Neural crest cell (in vitro differentiated cells): ENCODE results near the gene NDUFA8. TPM values are rescaled to one million over a fixed set of nuclear protein-coding genes. Genes with fewer than 3 reads are reported as not detected.

Source experiments
- DNase-seq: peaks from one replicate; pipeline ENCODE4 v3.0.0; 2021; ENCODE audit warnings: low read depth, mixed read lengths, low spot score
- H3K27ac Mint-ChIP-seq: one replicate; pipeline ENCODE4 v1.8.0; 2021; ENCODE audit warnings: mild to moderate bottlenecking, mixed read lengths; ENCODE audit not compliant: unreplicated experiment
- H3K27me3 Mint-ChIP-seq: 2 replicates; pipeline ENCODE4 v1.8.0; 2021; ENCODE audit warnings: low read depth, mild to moderate bottlenecking, mixed read lengths
- H3K36me3 Mint-ChIP-seq: 2 replicates; pipeline ENCODE4 v1.8.0; 2021; ENCODE audit warnings: low read depth, mild to moderate bottlenecking, mixed read lengths
- H3K4me1 Mint-ChIP-seq: 2 replicates; pipeline ENCODE4 v1.8.0; 2021; ENCODE audit warnings: mixed read lengths
- H3K4me3 Mint-ChIP-seq: one replicate; pipeline ENCODE4 v1.8.0; 2021; ENCODE audit warnings: mild to moderate bottlenecking, mixed read lengths
- H3K9me3 Mint-ChIP-seq: 2 replicates; pipeline ENCODE4 v1.8.0; 2021; ENCODE audit warnings: mixed read lengths
- CTCF ChIP-seq: fragments of 200-600 bp; sonication (generic); conservative IDR thresholded peaks from 2 replicates; pipeline ENCODE4 v1.5.0; 2021; ENCODE audit warnings: antibody characterized with exemption, mild to moderate bottlenecking
- total RNA-seq: library from RNA; stranded (reverse); gene quantifications from 2 replicates; pipeline ENCODE4 v1.2.1, GENCODE V29; 2021

Gene NDUFA8
- total RNA-seq, 1 donor from 2014 or later: 51.4 TPM

GRCh38 chr9:122176916-122177315, 17.3 kb upstream of the NDUFA8 start:
- no peaks in the 10 kb centered on the region for H3K9me3 Mint-ChIP-seq
- no peaks in the 10 kb centered on the region for H3K36me3 Mint-ChIP-seq
- peaks cover 60% of the 10 kb centered on the region for H3K27me3 Mint-ChIP-seq
- no peak for TF ChIP-seq CTCF
- DNase-seq: no peak
- no peak overlapping the region for H3K4me3 Mint-ChIP-seq
- H3K27ac Mint-ChIP-seq: no peak overlapping the region
- no peaks in the 10 kb centered on the region for H3K4me1 Mint-ChIP-seq

GRCh38 chr9:122173670-122174069, 14.1 kb upstream of the NDUFA8 start:
- Mint-ChIP-seq H3K27ac (no peak overlapping the region), H3K9me3 (no peaks in the 10 kb centered on the region), H3K4me1 (no peaks in the 10 kb centered on the region), H3K4me3 (no peak overlapping the region), H3K36me3 (no peaks in the 10 kb centered on the region), H3K27me3 (peaks cover 70% of the 10 kb centered on the region)
- TF ChIP-seq CTCF: no peak
- no peak for DNase-seq

- no peaks in the 10 kb centered on the region for H3K36me3 Mint-ChIP-seq
- no peak for DNase-seq
- H3K4me1 Mint-ChIP-seq: no peaks in the 10 kb centered on the region
- no peak for TF ChIP-seq CTCF
- H3K27ac Mint-ChIP-seq: no peak overlapping the region
- peaks cover 3% of the 10 kb centered on the region for H3K9me3 Mint-ChIP-seq
- peaks cover 72% of the 10 kb centered on the region for H3K27me3 Mint-ChIP-seq
- no peak overlapping the region for H3K4me3 Mint-ChIP-seq
Measured at GRCh38 chr9:122172131-122172530, 12.6 kb upstream of the NDUFA8 start.

- no peak for TF ChIP-seq CTCF
- Mint-ChIP-seq H3K27me3 (peaks cover 71% of the 10 kb centered on the region), H3K27ac (no peak overlapping the region), H3K36me3 (no peaks in the 10 kb centered on the region), H3K4me1 (no peaks in the 10 kb centered on the region), H3K4me3 (no peak overlapping the region), H3K9me3 (peaks cover 7% of the 10 kb centered on the region)
- DNase-seq: no peak
Measured at GRCh38 chr9:122168356-122168755, 8.8 kb upstream of the NDUFA8 start.

GRCh38 chr9:122164286-122164685, 4.7 kb upstream of the NDUFA8 start:
- Mint-ChIP-seq H3K4me3 (no peak overlapping the region), H3K36me3 (no peaks in the 10 kb centered on the region), H3K27me3 (peaks cover 72% of the 10 kb centered on the region), H3K4me1 (peaks cover 6% of the 10 kb centered on the region), H3K27ac (no peak overlapping the region), H3K9me3 (peaks cover 12% of the 10 kb centered on the region)
- DNase-seq: no peak
- no peak for TF ChIP-seq CTCF

GRCh38 chr9:122162415-122162814, 2.8 kb upstream of the NDUFA8 start:
- Mint-ChIP-seq H3K27ac (no peak overlapping the region), H3K9me3 (peaks cover 9% of the 10 kb centered on the region), H3K36me3 (no peaks in the 10 kb centered on the region), H3K27me3 (peaks cover 57% of the 10 kb centered on the region), H3K4me3 (no peak overlapping the region), H3K4me1 (peaks cover 16% of the 10 kb centered on the region)
- TF ChIP-seq CTCF: no peak
- no peak for DNase-seq
